ENCODE data around the gene ZNF853. TPM values are rescaled to one million over a fixed set of nuclear protein-coding genes. Genes with fewer than 3 reads are reported as not detected.

Gene ZNF853
- total RNA-seq: 10 to 100 TPM in 2 of 3 donors, 1 to 10 TPM in 1; 5.8 to 11.7 (median 11.5) TPM

DNA sequence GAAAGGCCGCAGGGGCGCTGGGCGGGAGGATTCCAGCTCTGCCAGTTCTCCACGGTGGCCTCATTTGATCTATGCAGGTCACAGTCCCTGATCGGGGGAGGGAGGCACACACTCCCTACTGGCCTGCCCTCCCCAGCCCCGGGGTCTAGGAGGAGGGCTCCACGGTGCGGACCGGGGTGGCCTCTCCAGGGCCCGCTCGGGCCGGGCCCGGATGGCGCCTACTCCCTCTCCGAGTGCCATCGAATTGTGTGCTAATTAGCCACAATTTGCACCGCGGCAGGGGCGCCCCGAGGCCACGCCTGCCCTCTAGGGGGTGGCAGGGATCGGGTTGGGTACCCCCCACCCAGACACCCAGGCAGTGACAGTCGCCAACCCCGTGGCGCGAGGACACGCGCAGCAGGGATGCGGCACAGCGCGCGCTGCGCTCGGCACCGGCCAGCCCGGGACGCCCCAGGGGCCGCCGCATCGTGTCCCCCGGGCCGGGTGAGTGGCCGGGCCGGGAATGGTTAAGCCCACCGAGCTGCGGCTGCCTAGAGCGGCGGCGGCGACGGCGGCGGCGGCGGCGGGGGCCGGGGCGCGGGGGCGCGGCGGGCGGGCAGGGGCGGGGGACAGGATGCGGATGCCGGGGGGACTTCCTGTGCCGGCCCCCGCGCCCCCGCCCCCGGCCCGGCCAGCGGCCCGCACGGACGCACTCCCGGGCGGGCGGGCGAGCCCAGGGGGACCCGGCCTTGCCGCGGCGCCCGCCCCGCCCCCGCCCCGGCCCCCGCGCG lies at the start of gene ZNF853:
Gene ZNF853, plus strand, starts transcription at position 658 of the 770 bp plus-strand sequence. CDS start 565 bp downstream, outside the sequence.
- H3K9me3 ChIP-seq: no peaks in the 10 kb centered on the region
- DNase-seq (ENCODE audit: low spot score in 2 of 2): no peak
- peak within 1 kb of the TSS; percentile 56 to 94 (median 74) for H3K4me3 ChIP-seq
- intact Hi-C loops (cut with DNase I; ENCODE audit: low total_unique reads): no loop called here
- peak within 1 kb of the TSS in 1 of 2 donors; percentile 58 for H3K27ac ChIP-seq
- H3K36me3 ChIP-seq: no peaks in the 10 kb centered on the region
- H3K4me1 ChIP-seq: no peaks in the 10 kb centered on the region
- TF ChIP-seq POLR2A (IDR thresholded peaks at IDR 0.05) (no peak), POLR2AphosphoS5 (IDR thresholded peaks at IDR 0.05) (no peak)
- TF ChIP-seq, protein P1, sequence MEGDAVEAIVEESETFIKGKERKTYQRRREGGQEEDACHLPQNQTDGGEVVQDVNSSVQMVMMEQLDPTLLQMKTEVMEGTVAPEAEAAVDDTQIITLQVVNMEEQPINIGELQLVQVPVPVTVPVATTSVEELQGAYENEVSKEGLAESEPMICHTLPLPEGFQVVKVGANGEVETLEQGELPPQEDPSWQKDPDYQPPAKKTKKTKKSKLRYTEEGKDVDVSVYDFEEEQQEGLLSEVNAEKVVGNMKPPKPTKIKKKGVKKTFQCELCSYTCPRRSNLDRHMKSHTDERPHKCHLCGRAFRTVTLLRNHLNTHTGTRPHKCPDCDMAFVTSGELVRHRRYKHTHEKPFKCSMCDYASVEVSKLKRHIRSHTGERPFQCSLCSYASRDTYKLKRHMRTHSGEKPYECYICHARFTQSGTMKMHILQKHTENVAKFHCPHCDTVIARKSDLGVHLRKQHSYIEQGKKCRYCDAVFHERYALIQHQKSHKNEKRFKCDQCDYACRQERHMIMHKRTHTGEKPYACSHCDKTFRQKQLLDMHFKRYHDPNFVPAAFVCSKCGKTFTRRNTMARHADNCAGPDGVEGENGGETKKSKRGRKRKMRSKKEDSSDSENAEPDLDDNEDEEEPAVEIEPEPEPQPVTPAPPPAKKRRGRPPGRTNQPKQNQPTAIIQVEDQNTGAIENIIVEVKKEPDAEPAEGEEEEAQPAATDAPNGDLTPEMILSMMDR (IDR thresholded peaks at IDR 0.05): no peak
- no peaks in the 10 kb centered on the region for H3K27me3 ChIP-seq

DNA sequence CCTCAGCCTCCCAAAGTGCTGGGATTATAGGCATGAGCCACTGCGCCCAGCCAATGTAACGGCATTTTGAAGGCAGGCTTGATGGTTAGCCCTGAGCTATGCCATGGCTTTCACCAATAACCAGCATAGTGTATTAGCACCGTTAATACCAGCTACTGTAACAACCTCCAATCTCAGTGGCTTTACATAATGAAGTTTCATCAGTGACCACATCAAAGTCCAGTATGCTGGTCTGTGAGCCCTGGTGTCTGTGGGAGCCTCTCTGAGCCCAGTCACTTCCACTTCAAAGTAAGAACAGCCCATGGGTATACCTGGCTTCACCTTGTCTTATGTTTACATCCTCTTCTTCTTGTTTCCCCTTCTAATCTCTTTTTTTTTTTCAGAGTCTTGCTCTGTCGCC lies 49.8 kb upstream of the ZNF853 start:
- Histone ChIP-seq H3K4me1 (no peaks in the 10 kb centered on the region), H3K36me3 (no peaks in the 10 kb centered on the region), H3K27me3 (no peaks in the 10 kb centered on the region), H3K9me3 (no peaks in the 10 kb centered on the region), H3K27ac (no peak overlapping the region), H3K4me3 (no peak overlapping the region)
- TF ChIP-seq, protein P1 (IDR thresholded peaks at IDR 0.05): no peak
- TF ChIP-seq POLR2AphosphoS5 (IDR thresholded peaks at IDR 0.05): no peak
- no peak for TF ChIP-seq POLR2A (IDR thresholded peaks at IDR 0.05)
- no peak for DNase-seq (ENCODE audit: low spot score in 2 of 2)
- intact Hi-C loops (cut with DNase I; ENCODE audit: low total_unique reads): no loop called here

DNA sequence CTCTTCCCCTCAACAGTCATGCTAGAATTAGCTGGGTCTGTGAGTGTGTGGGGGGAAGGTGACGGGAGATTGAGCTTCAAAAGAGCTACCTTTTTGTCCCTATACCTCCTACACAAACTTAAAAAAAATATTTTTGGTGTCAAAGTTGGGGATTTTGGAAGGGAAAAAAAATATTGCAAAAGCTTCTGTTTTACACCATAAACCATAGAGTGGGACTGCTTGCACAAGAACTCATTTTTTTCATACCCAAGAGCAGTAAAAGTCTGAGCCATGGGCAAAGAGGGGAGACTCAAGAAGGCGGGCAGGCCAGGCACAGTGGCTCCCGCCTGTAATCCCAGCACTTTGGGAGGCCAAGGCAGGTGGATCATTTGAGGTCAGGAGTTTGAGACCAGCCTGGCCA lies 47.5 kb upstream of the ZNF853 start:
- H3K4me1 ChIP-seq: no peaks in the 10 kb centered on the region
- TF ChIP-seq POLR2A (IDR thresholded peaks at IDR 0.05) (no peak), POLR2AphosphoS5 (IDR thresholded peaks at IDR 0.05) (no peak)
- TF ChIP-seq, protein P1 (IDR thresholded peaks at IDR 0.05): no peak
- DNase-seq (ENCODE audit: low spot score in 2 of 2): no peak
- no peak overlapping the region for H3K27ac ChIP-seq
- H3K27me3 ChIP-seq: no peaks in the 10 kb centered on the region
- H3K4me3 ChIP-seq: no peak overlapping the region
- H3K9me3 ChIP-seq: no peaks in the 10 kb centered on the region
- intact Hi-C loops (cut with DNase I; ENCODE audit: low total_unique reads): no loop called here
- H3K36me3 ChIP-seq: no peaks in the 10 kb centered on the region

DNA sequence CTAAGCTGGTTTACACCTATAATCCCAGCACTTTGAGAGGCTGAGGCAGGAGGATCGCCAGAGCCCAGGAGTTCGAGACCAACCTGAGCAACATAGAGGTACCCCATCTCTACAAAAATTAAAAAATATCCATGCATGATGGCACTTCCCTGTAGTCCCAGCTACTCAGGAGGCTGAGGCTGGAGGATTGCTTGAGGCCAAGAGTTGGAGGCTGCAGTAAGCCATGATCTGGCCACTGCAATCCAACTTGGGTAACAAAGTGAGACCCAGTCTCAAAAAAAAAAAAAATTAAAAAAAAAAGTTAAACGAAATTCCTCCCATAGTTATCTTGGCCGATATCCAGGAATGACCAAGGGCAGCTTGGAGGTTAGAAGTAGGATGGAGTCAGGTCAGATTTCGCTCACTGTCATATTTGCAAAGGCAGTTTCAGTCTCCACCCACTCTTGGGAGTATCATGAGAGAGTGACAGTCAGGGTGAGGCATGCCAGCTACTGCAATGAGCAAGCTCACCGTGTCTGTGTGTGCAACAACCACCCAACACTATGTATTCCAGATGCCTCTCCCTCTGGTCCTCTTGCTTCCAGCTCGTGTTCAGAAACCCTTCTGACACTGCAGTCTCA lies 44.1 kb upstream of the ZNF853 start:
- H3K27ac ChIP-seq: no peak overlapping the region
- no peak overlapping the region for H3K4me3 ChIP-seq
- H3K27me3 ChIP-seq: no peaks in the 10 kb centered on the region
- no peaks in the 10 kb centered on the region for H3K36me3 ChIP-seq
- TF ChIP-seq POLR2A (IDR thresholded peaks at IDR 0.05) (no peak), POLR2AphosphoS5 (IDR thresholded peaks at IDR 0.05) (no peak)
- TF ChIP-seq, protein P1 (IDR thresholded peaks at IDR 0.05): no peak
- H3K9me3 ChIP-seq: no peaks in the 10 kb centered on the region
- intact Hi-C loops (cut with DNase I; ENCODE audit: low total_unique reads): no loop called here
- no peaks in the 10 kb centered on the region for H3K4me1 ChIP-seq
- no peak for DNase-seq (ENCODE audit: low spot score in 2 of 2)
